Measurements from ENCODE around the gene CACNB1.

GRCh38 chr17:39141294-39141693 lies 56.2 kb downstream of the CACNB1 start:
- no peak for TF ChIP-seq REST (IDR thresholded peaks at IDR 0.05; ENCODE audit: low read depth)
- TF ChIP-seq EP300 (IDR thresholded peaks at IDR 0.05; ENCODE audit: borderline replicate concordance): no peak
- TF ChIP-seq MAX (IDR thresholded peaks at IDR 0.05): no peak
- TF ChIP-seq CREB1 (IDR thresholded peaks at IDR 0.05; ENCODE audit: low read depth): no peak
- no peak for TF ChIP-seq ZBTB7A (IDR thresholded peaks at IDR 0.05; ENCODE audit: low read depth)
- no peak for TF ChIP-seq EGR1 (IDR thresholded peaks at IDR 0.05)
- TF ChIP-seq CEBPB (IDR thresholded peaks at IDR 0.05): no peak
- TF ChIP-seq TEAD4 (IDR thresholded peaks at IDR 0.05): no peak
- TF ChIP-seq YY1 (IDR thresholded peaks at IDR 0.05; ENCODE audit: low read depth): no peak
- no peak for TF ChIP-seq TCF12 (IDR thresholded peaks at IDR 0.05; ENCODE audit: low read depth)
- TF ChIP-seq TAF1 (IDR thresholded peaks at IDR 0.05; ENCODE audit: low read depth): no peak
